Amniotic epithelial cell (primary cell): Measurements from ENCODE around the gene METTL21C.
A peak's percentile ranks its signal among the peaks of the same experiment; 100 is the strongest.

Source experiments
- DNase-seq: peaks from one replicate; pipeline ENCODE4 v3.0.0-alpha.2; 2010; ENCODE audit warnings: low read depth

METTL21C gene

DNA sequence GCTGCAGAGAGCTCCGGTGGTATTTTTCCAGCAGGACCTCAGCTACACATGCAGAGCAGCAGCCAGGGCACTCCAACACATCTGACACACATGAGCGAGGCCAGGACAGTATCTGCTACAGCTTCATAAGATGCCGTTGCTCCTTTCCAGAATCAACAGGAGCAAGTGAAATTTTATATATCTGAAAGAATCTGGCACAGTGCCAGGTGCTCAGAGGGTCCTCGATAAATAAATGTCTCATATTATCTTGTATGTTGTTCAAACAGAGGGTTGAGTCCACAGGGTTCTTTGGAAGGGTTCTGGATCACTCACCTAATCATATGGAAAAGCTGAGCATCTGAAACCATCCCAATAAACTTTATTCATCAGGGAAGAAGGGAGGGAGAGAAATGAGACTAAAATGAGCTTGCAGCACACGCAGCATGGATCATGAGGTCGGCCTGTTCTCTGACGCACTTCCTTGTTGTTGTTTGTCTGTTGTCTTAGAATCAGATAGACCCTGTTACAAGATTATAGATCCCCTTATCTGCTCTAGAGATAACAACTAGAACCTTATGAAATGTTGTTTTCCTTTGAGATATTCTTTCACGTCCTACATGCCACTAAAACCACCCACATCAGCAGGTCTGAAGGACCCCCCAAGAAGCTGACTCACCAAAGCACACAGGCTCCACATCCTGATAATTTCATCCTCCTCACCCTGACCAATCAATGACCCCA is 3.2 kb upstream of the METTL21C start:
- no peak for DNase-seq

DNA sequence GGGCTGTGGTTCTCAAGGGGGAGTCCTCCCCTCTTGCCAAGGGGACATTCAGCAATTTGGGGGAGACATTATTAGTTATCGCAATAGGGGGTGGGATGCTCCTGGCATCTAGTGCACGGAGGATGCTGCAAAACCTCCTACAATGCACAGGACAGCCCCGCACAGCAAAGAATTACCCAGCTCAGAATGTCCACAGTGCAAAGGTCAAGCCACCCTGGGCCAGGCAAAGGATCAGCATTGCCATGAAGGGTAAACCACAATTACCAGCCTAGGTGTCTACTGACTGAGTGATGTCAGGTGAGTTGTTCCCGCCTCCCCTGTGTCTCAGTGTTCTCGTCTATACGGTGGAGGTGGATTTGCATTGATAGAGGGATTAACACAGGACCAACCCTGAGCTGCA is 2.4 kb upstream of the METTL21C start:
- no peak for DNase-seq

DNA sequence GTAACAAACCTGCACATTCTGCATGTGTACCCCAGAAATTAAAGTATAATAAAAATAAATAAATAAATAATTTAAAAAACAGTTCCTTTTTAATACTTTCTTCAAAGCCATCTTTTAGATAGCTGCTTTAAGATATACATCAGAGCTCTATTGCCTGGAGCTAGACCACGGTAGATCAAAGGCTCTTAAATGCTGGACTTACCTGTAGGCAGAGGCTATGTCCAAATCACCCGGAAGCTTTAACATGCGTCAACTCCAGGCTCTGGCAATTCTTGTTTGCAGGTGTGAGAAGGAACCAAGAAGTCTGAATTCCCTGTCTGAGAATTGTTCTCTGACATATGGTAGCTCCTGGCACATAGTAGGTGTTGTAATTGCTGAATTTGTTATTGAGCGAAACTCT is 1.6 kb upstream of the METTL21C start:
- DNase-seq, result no peak

DNA sequence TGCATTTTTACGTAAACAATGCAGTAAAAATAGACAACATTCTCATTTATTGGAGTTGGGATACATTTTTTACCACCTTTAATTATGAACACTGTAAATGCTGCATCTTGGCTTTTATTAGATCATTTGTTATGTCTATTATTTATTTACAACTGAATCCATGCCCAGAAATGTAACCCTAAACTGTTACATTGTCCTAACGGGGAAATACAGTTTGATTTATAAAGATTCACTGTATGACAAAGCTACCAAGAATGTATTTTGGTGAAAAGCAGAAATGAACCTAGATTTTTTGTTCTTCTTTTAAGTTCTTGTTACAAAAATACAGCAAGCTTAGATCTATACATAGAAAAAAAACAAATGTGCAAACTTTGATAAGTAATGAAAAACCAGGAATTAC is 1.1 kb downstream of the METTL21C start:
- peak; percentile 20 for DNase-seq

DNA sequence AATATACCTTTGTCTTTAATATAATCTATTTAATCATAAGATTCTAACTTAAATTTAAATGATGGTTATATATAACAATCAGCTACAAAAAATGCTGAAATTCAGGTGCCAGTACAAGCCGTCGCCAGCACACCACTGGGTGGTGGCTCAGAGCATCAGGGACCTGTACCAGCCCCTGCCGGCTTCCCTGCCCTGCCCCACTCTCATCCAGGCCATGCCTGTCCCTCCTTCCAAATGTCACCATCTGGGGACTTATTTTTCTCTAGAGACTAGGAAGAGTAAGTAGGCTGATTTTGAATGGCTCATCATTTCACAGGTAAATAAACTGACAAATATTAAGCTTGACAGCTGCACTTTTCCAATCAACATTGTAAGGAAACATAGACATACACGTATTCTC is 1.6 kb downstream of the METTL21C start:
- no peak for DNase-seq

DNA sequence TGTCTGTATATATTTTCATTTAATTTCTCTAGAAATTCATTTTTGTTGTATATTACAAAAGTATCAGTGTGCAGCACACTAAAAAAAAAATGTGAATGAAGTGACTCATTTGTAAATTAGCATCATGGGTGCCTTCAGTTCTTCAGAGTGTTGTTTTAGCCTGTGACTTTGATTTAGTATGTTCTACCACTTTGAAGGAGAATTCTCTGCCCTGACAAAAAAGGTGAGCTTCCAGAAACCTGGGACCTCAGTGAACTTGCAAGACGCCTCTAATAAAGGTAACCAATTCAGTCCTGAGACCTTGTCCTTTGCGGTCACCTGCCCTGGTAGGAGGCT is 2.4 kb downstream of the METTL21C start:
- DNase-seq, result no peak

DNA sequence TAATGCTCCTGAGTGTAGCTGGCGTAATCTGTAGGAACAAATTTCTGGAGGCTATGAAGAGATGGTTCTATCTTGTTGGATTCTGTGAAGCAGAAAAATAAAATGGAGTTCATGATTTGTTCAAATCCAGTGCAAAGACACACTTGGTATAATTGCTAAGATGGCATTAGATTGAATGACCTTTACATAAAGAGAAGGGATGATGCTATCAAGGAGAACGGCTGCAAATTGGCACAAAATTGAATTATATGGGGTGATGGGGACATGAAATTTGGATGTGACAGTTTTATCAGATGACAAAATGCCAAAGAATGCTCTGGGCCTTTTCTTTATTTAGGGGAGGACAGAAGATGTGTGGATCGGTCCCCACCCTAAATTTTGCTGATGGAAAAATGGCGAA is 4.0 kb downstream of the METTL21C start:
- no peak for DNase-seq

DNA sequence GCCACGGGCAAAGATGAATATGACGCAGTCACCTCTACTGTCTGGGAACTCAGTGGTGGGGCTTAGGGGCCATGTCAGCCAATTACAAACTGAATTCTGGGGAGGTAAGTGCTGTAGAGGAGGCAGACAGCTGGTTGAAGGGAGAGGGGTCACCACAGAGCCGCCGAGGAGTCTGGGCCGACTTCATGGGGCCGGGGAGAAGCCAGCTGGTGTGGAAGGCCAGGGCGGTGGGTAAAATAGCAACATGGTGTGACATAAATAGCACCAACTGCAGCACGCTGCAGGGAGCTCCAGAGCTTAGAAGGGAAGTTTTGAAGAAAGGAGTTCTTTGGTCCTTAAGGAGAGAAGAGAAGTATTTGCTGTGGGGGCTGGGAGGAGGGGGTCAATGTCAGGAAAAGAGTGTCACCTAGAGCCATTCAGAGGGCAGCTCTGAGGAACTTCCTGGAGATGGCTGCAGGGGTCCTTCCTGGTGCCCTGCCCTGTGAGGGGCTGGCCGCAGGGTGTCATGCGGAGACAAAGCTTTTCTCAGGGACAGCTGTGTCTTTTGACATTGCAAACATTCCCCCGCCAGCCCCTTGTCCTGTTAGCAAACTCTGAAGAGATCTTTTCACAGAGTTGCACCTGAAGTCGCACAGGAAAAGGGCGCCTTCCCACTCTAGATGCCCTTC is 6.4 kb downstream of the METTL21C start:
- no peak for DNase-seq

DNA sequence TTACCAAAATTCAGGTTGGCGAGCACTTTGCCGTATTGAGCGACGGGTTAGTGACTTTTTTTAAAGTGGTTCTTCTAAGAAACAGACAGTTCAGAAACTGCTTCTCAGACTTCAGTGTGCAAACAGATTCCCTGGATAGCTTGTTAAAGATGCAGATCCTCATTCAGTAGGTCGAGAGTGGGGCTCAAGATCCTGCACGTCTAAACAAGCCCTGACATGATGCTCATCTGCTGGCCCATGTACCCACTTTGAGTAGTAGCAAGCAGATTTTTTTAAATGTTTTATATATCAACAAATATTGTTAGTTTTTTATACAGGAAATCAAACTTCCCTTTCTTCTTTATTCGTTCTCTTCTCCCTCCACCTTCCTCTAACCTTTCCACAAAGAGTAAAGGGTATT is 7.3 kb downstream of the METTL21C start:
- DNase-seq, result no peak

DNA sequence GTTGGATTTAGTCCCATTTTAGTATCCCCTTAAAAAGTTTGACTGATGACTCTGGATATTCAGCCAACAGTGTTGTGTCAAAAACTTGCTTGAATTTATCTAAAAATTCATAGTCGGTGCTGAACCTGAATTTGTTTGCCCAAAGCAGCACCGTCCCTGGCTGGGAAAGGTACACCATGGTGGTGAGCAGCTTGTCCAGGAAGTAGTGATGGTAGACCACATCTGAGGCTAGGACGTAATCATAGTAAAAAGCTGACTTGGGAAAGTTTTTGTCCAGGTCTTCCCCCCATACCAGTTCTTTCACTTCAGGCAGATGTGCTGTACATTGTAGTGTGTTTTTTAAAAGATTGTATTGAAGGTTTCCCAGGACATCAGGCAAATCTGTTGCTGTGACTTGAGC is 8.8 kb downstream of the METTL21C start:
- DNase-seq, result no peak

DNA sequence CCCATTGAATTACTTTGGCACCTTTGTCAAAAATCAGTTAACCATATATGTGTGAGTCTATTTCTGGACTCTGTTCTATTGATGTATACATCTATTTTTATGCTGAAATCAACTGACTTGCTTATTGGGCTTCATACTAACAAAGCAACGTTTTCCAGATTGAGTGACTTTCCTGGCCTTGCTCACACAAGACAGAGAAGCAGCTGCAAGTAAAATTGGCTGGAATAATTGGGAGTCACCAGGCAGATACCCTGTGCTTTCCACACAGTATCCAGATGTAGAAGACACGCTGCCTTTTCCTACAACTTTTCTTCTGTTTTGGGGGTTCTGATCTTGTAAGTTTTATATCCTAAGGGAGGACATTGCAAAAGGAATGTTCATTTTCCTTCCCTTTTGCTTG is 11.2 kb downstream of the METTL21C start:
- DNase-seq, result no peak

DNA sequence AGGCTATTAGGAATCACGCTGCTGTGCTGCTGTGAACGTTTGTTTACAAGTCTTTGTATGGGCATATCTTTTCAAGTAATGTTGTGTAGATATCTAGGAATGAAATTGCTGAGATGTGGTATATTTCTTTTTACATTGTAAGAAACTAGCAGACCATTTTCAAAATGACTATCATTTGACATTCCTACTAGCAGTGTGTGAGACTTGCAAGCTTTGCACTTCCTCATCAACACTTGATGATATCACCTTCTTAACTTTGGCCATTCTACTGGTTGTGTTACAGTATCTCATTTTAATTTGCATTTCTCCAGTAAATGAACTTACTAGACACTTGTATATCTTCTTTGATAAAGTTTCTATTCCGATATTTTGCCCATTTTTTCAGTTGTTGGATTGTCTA is 12.1 kb downstream of the METTL21C start:
- DNase-seq, result no peak

DNA sequence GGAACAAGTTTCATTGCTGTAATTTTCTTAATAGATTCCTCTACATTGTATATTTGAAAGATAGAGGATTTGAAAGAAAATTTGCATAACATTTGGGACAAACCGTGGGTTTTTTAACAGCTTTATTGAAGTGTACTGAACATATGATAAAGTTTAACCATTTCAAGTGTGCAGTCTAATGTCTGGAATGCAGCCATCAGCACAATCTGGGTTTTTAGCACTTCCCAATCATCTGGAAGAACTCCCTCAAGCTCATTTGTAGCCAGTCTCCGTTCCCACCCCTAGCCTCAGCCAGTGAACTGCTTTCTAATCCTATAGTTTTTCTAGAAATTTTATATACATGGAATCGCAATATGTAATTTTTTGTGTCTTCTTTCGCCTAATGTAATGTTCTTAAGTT is 12.6 kb downstream of the METTL21C start:
- no peak for DNase-seq

DNA sequence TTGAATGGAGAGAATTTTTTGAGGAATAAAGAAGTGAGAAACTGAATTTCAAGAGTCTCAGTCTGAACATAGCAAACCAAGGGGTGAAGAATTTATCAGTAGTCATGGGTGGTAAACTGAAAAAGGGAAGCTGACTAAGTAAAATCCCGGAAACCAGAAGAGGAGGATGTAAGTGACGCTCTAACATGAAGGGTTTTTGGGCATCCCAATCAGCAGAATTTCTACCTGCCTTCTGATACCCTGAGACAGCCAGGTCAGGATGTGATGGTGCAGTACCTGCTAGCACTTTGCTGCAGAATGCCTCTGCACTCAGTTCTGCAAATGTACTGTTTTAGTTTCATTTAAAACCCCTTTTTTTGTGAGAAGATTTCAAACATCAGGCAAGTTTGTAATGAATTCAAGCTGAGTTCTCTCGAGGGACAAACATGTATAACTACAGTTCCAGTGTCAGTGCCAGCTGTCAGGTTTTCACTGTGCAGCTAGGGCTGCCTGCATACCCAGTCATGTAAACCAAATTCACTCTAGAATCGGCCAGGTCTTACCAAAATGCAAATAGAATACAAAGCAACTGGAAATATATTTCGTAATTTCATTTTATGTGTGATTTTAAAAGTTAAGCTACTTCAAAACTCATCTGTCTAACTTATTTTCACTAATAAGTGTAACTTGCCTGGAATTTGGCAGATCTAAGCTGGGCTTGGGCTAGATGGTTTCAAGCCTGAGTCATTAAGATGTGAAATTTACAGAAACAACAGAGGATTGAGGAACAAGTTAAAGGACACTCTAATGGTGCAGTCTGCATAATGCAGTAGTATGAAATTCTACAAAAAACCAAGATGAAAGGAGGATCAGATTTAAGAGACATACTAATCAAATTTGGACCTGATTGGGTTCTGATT is 13.8 kb downstream of the METTL21C start:
- DNase-seq, result peak; percentile 31

DNA sequence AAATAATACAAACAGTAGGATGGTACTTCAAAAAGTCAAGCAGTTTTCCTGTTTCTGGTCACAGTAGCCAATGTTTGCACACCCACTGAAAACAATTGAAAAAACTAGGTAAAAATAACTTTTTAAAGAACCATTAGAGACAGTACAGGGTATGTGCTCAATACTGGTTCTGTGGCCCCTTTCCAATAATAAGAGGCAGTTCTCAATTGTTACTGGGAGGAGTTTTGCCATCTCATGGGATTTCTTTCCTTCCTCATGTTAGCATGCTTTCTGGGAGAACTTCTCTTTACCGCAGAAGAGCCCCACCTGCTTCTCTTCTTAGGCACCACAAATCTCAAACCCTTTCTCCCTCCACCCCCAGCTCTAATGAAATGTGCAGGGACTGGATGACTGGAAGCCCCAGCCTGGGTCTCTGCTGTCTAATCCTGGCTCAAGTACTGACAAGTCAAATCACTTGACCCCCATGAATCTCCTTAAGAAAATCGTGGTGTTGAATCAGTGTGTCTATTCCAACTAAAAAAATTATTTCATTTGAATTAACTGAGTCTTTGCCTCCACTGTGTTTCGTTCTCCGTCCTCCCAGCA is 14.6 kb downstream of the METTL21C start:
- no peak for DNase-seq

DNA sequence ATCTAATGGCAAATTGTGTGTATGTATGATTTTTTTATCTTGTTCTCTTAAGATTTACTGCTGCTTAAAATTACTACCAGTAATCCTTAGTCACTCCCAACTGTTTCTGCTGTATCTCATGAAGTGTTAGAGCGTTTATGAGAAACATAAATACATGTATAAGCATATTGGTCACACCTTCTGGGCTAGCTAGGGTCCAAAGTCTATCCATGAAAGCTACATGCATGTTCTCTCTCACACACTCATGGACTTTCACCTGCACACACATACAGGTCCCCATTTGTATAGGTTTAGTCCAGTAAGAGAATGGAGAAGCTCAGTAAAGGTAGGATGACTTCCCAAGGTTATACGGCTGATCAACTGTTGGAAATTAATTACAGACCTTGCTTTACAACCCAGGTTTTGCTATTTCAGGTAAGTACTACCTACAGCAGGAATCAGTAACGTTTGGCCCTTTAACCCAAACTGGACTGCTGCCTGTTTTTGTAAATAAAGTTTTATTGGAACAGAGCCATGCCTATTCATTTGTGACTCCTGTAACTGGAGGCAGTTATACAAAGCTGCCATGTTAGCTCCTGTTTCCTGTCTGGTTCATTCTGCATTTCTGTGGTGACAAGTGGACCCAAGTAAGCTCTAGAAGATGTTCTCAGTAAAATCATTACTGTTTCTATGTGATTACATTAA is 15.3 kb downstream of the METTL21C start:
- DNase-seq, result no peak

DNA sequence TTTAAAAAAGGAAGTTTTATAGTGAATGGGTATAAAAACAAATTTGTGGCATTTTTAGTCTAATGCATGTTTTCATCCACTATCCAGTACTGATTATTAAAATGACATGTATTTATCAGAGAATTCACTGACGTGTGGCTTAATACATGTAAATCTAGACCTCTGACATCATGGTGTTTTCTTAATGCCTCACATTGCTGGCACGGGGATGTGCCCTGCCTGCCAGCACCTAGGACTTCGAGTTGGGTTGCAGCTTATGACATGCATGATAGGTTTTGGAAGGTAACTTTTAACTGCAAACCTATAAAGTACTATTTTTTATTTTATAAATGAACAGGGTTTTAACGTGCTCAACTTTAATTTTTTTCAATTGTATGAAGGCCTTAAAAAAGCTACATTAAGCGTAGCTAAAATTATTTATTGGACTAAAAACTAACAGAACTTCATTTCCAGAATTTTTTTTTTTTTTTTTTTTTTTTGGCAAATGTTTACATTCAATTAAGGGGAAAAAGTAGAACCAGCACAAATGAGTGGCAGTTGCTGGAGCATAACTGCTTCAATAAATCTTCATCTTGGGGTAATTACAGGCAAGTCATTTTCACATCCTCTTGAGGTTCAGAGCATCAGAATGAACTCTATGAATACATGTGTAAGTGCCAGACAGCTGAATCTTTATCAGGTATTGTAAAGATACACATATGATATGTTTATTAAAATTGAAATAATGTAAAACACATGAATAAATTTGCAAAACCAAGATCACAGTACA is 16.3 kb downstream of the METTL21C start:
- no peak for DNase-seq

DNA sequence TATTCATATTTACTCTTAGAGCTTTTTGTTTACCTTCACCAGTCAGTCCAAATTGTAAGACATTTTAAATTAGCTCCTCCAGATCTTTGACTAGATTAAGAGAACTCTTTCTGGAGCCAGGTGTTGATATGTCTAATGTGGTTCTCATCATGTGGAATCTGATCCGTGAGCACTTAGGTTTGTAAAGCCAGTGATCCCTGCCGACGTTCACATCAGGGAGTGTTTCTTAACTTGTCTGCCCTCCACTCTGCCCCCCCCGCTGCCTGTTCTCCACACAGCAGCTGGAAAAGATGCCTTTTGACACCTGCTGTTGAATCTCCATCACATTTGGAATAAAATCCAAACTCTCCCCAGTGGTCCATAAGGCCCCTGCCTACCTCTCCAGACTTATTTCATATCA is 17.7 kb downstream of the METTL21C start:
- DNase-seq, result no peak

DNA sequence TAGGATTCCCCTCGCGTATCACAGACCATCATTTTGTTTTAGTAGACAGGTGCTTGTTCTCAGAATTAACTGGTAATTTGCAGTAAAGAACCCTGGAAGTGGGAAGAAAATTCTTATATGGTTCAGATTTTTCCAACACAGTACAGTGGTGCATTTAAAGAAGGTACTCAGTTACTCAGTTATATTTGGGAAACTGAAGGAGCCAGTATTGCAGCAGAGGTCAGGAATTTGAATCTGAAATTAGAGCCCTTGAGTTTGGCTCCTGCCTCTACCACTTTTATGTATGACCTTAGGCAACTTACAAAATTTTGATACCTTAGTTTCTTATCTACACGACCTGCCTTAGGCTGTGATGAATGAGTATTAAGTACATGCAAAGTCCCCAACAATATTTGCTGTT is 19.7 kb downstream of the METTL21C start:
- no peak for DNase-seq

DNA sequence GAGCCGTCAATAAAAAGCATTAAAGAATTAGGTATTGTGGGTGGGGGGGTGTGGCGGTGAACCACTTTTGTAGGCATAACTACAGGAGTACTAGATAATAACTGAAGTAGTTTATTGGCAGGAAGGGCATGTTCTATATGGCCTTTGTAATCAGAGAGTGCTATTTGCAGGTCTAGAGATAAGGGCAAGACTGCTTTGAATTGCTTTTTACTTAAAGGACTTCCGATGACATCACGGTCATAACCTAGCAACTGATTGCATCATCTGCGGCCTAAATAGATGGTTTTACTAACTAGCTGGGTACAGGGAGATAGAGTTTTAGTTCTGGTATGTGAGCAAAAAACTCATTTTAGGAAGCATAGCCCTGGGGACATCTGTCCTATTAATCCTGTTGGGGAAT is 24.7 kb downstream of the METTL21C start:
- no peak for DNase-seq

DNA sequence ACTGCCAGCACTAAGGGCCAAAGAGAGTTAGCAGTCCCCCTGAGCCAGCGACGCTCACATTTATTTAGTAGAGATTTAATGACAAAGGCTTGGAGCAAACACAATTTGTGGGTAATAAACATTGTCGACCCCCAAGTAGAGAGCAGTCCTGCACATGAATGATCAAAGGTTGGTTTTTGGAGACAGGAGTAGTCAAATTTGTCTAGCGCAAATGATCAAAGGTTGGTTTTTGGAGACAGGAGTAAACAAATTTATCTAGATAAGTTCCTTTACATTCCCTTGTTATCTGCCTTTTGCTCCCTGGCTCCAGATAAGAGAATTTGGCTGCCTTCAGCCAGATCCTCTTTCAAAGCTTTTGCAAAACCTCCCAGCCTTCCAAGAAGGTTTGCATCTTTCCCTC is 26.9 kb downstream of the METTL21C start:
- no peak for DNase-seq
